ENCODE measurements around the gene TTC36.

DNA sequence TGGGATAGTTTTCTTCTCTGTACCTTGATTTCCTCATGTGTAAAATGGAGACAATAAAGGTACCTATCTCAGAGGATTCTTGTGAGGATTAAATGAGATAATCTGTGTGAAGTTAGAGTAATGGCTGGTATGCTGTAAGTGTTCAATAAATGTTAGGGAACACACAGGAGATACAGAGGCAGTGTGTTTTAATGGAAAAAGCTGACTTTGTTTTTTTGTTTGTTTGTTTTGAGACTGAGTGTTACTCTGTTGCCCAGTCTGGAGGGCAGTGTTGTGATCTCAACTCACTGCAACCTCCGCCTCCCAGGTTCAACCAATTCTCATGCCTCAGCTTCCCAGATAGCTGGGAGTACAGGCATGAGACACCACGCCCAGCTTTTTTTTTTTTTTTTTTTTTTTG is 42.4 kb downstream of the TTC36 start:
- TF ChIP-seq, protein P1, sequence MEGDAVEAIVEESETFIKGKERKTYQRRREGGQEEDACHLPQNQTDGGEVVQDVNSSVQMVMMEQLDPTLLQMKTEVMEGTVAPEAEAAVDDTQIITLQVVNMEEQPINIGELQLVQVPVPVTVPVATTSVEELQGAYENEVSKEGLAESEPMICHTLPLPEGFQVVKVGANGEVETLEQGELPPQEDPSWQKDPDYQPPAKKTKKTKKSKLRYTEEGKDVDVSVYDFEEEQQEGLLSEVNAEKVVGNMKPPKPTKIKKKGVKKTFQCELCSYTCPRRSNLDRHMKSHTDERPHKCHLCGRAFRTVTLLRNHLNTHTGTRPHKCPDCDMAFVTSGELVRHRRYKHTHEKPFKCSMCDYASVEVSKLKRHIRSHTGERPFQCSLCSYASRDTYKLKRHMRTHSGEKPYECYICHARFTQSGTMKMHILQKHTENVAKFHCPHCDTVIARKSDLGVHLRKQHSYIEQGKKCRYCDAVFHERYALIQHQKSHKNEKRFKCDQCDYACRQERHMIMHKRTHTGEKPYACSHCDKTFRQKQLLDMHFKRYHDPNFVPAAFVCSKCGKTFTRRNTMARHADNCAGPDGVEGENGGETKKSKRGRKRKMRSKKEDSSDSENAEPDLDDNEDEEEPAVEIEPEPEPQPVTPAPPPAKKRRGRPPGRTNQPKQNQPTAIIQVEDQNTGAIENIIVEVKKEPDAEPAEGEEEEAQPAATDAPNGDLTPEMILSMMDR (IDR thresholded peaks at IDR 0.05; ENCODE audit: low read depth, low read length) = no peak
- TF ChIP-seq POLR2A (IDR thresholded peaks at IDR 0.05; ENCODE audit: extremely low read depth, insufficient read length) (no peak), MYC (IDR thresholded peaks at IDR 0.05; ENCODE audit: low read depth, low read length) (no peak)
- TF ChIP-seq, protein P2, sequence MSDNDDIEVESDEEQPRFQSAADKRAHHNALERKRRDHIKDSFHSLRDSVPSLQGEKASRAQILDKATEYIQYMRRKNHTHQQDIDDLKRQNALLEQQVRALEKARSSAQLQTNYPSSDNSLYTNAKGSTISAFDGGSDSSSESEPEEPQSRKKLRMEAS (IDR thresholded peaks at IDR 0.05; ENCODE audit: low read depth, low read length) = no peak

All from NB4 (cell line).